HG03060 (cell line): Measurements from ENCODE around the gene RAX2.
"Not testable (repeated sequence)": the region's sequence is repeated elsewhere in the genome, so short reads cannot be mapped to it uniquely, and the experiment has no call there.

Experiments
- ATAC-seq: cut with Tn5 transposase; IDR thresholded peaks from one replicate; pipeline ENCODE4 v1.9.1; 2021; ENCODE audit warnings: low read depth, moderate number of reproducible peaks; ENCODE audit not compliant: unreplicated experiment

Gene RAX2

DNA sequence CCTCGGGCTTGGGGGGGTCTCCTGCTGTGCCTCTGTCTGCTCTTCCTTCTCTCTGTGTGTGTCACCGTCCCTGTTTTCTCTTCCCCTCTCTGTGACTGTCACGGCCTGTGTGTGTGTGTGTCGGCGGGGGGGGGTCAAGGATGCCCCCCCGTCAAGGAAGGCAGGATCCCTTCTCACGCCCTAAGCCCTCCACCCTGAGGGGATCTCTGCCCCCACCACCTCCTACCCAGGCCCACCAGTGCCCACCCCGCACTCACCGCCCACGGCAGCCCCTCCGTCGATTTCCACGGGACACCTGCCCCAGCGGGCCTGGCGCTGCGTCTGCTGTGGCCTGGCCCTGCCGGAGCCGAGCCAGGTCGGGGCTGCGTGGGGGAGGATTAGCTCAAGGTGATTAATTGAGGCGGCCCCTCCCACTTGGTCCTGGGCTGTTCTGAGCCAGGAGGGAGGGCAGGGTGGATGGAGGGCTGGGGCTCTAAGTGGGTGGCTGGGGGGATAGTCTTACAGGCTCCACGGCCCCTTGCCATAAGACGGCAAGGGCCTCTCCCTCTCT, at the start of gene RAX2:
TSS of gene RAX2 (minus strand) at position 323 of the 550 bp plus-strand sequence. CDS start 486 bp downstream, outside the sequence.
- no peak for ATAC-seq

DNA sequence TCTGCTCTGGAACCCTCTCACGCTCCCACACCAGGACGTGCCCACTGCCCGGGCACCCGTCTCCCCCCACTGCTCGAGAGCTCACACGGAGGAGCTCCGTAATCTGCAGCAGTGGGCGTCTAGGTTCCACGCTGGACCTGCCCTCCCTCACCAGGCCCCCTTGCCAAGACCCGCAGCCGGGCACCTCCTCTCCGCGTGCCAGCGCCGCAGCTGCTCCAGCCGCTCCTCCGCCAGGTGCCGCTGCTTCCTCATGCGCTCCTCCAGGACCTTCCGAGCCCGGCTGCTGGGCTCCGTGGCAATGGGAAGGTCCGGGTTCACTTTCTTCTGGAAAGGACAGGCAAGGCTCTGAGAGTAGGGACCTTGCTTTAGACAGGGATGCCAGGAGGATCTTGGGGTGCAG, 49.1 kb upstream of the RAX2 start:
- ATAC-seq, result no peak

DNA sequence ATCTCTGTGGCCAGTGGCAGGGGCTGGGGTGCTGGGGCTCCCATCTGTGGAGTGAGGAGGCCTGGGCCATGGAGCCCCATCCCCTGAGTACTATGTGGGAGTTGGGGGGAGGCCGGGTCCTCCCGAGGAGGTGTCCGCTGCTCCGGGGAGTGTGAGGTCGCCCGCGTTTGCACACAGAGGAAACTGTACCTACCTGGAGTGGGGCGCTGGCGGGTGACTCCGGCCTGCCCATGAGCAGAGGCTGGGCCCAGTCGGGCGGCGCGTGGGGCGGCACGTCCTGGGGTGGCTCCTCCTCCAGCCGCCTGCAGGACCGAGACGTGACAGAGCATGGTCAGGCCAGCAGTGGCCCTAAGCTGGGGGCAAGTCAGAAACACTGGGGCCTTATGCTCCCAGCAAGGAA, 48.0 kb upstream of the RAX2 start:
- no peak for ATAC-seq

DNA sequence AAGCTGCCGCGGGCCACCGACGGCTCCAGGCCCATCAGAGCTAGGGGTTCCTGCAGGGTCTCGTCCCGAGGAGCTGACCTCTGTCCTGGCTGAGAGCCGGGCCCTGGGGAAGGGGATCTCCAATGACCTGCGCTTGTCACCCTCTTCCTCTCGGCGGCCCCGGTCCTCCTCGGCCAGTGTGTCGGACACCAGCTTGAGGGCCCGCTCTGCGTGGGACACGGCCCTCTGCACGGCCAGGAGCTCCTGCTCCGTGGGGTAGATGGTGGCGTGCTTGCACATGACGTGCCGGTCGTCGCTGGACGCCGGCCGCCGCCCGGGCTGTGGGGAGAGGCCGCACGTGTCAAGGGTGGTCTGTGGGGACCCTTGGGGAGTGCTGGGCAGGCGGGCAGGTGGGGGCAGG, 46.9 kb upstream of the RAX2 start:
- ATAC-seq, result no peak

DNA sequence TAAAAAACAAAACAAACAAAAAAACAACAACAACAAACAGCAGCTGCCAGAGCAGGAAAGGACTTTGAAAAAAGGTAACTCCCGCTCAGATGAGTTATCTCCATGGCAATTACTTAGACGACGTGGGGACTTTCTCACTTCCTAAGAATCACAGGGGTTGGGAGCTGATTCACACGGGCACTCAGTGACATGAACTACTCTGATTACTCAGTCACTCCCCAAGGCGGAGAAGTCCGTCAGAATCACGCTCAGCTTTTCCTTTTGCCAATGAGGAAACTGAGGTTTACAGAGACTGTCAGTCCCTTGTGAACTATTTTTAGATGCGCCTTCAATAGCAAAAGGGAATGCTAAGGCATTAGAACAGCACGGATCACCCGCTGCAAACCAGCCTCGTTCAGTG, 46.4 kb upstream of the RAX2 start:
- no peak for ATAC-seq

DNA sequence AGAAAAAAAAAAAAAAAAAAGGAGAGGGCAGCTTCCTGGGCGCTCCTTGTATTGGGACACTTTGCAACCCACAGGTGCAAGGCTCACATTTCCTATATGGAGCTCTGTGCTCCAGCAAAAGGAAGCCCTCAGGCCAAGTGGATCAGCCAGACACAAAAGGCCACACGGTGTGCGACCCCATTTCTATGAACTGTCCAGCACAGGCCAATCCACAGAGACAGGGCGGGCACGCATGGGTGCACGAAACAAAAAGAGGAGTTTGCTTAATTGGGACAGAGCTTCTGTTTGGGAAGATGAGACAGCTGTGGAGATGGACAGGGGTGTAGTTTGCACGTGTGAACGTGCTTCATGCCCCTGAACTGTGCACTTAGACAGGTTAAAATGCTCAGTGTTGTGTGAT, 45.7 kb upstream of the RAX2 start:
- no peak for ATAC-seq

DNA sequence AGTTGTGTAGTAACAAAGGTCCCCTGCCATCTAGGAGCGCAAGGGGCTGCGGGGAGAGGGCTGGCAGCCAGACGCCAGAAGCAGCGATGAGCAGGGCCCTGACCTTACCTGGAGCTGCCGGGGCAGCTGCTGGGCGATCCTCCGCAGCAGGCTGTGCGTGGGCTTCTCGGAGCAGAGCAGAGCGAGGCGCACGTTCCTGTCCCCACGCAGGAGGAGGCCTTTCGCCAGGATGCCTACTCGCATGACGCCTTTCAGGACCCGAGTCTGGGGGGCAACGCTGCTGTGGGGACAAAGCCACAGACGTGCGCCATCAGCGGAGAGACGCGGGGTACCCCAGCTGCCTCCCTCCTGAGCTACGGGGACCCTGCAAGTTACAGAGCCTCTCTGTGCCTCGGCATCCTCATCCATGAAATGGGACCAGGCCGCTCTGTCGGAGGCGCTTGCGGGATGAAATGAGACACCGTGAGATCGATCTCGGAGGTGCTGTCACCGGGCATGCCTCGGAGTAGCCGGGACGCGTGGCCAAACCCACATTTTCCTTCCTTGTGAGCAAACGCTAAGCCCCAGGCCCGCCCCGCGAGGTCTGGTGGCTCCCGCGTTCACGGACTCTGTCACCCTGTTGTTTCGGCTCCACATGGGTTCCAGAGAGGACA, 44.7 kb upstream of the RAX2 start:
- ATAC-seq, result no peak

DNA sequence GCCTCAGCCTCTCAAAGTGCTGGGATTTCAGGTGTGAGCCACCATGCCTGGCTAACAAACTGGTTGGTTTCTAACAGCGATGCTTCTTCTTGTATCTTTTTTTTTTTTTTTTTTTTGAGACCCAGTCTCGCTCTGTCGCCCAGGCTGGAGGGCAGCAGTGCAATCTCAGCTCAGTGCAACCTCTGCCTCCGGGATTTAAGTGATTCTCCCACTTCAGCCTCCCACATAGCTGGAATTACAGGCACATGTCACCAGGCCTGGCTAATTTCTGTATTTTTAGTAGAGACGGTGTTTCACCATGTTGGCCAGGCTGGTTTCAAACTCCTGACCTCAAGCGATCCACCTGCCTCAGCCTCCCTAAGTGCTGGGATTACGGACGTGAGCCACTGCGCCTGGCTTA, 44.1 kb upstream of the RAX2 start:
- not testable (repeated sequence) for ATAC-seq

DNA sequence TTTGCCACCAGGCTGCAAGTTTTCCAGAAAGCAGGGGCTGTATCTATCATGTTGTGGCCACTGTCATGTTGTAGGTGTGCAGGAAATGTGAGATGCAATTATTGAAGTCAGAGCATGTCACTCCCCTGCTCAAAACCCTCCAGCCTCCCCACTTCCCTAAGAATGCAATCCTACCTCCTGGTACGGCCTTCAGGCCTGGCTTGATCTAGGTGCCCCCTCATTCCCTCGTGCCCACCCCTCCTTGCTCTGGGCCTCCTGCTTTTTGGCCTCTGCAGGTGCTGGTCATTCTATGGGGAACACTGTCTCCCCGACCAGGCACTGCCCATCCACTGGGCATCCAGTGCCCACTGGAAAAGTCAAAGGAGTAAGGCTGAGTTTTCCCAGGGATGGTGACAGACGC, 42.6 kb upstream of the RAX2 start:
- no peak for ATAC-seq

DNA sequence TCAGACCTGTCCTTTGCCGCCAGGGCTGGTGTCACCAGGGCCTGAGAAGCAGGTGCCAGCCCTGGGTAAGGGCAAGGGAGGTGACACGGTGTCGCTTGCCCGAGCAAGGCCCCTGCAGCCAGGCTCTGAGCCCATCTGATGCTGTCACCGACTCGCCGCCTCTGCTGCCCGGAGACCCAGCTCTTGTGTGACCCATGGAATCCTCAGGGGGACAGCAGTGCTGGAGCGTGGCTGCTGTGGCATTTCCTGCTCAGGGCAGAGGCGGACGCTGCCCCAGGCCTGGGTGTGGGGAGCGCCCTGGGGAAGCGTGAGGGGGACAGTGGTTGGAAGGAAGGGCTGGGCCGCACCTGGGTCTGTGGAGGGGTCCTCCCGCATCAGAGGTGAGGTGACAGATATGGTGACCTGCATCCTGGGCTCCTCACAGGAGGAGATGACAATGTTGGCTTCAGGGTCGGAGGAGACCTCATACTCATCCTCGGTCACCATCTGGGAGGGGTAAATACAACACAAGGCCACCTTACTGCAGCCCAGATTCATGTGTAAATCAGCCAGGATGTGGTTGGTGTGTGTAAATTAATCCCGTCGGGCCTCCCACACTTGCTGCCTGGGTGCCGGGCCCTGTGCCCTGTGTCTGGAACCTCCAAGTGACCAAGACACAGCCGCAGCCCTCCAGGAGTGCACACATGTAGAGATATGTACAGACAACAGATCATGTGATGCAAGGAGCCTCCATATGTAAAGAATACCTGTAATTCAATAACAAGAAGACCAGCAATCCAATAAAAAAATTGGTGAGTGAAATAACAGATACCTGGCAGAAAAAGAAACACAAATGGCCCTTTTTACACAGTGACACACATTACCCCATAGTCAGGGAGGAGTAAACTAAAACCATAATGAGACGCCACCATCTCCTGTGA, 41.7 kb upstream of the RAX2 start:
- ATAC-seq, result no peak

DNA sequence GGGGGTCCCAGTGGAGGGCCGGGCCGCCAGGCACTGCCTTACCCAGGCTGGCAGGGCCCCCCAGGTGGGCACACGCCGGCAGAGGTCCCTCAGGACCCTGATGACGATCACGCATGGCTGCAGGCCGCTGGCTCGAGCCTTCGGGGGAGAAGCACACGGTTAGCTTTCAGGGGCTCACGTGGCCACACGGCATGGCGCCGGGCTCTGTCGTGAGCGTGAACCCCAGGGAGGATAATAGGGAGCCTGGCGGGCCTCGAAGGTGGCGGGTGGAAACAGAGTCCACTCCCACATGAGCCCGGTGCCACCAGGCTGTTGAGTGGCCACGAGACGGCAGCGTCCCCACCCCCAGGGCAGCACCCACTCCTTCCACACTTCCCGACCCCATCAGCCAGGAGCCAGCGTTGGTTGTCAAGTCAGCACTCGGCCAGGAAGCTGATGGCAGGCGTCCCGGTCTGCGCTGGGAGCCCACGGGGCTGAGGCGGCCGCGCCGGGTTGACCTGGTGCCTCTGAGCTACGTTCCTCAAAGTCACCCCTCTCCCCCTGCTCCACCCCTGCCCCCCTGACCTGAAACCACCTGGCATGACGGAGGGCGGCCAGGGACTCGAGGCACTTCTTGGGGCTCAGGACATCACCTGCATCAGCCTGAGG, 38.8 kb upstream of the RAX2 start:
- no peak for ATAC-seq

DNA sequence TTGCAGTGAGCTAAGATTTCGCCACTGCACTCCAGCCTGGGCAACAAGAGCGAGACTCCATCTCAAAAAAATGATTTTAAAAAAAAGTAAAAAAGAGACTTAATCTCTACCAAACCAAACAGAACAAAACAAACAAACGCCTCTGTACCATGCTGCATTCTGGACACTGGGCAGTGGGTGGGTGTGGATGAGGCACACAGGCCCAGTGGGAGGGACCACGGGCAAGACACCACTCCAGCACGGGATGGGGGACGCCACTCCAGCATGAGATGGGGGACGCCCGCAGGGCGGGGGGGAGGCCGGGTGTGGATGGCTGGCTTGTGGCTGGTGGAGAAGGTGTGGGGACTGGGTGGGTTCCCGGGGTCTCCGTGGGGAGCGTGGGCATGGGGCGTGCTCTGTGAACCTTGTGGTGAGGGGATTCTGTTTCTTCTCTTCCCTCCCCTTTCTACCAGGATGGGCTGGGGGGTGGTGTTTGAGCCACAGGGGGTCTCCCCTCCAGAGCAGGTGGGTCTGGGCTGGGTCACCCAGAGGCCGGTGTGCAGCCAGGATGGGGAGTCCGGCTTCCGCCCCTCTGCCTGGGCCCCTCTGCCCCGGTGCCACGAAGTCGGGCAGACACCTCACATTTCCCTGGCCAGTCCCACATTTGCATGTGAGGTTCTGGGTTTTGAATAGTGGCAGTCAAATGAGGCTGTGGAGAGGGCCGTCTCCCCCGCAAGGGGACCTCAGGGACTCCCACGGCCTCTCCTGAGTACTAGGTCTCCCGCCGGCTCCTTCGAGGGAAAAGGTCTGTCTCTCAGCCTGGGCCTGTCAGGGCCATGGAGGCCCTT, 38.1 kb upstream of the RAX2 start:
- ATAC-seq, result no peak

DNA sequence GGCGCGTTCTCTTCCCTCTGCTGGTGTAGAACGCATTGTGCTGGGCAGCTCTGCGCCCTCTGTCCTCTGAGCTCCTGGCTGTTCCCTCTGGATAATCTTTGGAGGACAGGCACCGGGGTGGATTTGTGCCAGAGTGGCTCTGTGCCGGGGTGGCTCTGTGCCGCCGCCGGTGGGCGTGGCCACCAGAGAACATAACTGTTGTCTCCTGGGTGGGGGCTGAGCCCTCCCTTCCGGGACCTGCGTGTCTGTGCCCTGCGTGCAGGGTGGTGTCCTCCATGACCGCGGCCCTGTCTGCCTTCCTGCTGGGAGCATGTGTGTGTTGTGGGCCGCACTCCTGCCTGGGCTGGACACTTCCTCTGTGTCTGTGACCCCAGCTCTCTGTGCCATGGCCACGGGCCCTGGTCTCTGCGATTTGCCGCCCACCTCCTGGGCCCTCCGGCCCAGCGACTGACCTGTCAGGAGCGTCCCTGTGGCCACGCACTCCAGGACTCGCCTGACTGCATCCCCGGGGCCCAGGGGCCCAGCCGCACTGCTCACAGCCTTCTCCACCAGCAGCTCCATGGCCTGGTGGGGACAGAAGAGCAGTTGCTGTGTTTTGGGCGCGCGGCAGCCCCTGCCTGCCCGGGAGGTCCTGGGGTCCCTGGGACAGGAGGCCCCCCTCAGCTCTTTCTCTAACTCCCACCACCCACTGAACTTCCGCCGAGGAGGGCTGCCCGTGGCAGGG, 36.6 kb upstream of the RAX2 start:
- no peak for ATAC-seq

DNA sequence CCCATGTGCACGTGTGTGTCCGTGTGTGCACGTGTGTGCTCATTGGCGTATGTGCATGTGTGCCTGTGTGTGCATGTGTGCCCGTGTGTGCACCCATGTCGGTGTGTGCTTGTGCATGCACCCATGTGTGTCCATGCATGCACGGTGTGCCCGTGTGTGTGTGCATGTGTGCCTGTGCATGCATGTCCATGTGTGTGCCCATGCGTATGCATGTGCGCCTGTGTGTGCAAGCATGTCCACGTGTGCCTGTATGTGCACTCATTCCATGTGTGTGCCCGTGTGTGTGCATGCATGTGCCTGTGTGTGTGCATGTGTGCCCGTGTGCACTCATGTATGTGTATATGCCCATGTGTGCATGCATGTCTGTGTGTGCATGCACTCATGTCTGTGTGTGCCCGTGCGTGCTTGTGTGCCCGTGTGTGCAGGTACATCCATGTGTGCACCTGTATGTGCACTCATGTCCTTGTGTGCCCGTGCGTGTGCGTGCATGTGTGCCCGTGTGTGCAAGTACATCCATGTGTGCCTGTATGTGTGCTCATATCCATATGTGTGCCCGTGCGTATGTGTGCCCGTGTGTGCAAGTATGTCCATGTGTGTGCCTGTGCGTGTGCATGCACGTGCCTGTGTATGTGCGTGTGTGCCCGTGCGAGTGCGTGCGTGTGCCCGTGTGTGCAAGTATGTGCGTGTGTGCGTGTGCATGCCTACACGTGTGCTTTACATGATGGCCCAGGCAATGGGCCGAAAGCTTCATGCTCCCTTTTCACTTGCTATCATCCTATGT, 35.7 kb upstream of the RAX2 start:
- ATAC-seq, result no peak

DNA sequence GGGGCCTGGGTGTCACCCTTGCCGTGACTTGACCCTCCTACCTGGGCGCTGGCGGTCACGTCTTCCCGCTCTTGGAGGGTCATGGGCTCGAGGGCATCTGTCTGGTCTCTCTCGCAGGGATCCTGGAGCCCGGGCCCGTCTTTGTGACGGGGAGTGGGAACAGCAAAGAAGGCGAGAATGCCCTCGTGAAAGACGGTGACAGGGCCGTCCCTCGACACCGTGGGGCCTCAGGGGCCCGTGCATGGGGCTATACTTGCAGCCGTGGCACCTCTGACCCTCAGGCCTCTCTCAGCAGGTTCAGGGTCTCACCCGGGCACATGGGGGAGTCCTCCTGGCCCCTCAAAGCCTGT, 35.1 kb upstream of the RAX2 start:
- no peak for ATAC-seq

DNA sequence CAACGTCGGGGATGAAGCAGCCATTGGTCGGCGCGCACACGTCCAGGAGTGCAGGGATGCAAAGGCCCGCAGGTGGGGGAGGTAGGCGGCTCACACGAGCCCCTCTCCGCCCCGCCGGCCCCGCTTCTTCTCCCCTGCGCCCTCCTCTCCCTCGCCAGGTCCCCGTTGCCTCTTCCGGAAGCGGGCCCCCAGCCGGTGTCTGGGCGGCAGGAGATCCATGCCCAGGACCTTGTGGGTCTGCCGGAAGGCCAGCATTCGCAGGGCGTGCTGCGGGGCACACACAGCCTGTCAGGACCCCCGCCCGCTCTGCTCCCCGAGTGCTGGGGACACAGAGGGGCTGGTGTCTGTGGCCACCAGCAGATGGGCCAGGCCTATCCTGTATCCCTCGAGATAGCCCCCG, 33.8 kb upstream of the RAX2 start:
- no peak for ATAC-seq

DNA sequence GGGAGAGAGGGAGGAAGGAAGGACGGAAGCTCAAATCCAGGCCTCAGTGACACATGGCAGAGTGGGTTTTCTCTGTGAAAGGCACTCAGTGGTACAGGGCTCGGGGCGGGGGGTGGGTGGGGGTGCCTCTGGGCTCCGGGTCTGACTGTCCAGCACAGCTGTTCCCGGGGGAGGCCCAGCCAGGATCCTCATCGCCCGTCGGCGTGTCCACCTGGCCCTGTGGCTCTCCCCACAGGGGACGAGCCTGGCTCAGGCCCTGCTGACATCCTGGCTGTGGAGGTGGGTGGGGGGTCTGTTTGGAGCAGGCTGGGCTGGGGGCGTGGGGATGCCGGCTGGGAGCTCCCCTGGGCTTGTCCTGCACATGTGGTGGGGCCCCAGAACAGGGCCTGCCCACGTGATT, 32.4 kb upstream of the RAX2 start:
- no peak for ATAC-seq

DNA sequence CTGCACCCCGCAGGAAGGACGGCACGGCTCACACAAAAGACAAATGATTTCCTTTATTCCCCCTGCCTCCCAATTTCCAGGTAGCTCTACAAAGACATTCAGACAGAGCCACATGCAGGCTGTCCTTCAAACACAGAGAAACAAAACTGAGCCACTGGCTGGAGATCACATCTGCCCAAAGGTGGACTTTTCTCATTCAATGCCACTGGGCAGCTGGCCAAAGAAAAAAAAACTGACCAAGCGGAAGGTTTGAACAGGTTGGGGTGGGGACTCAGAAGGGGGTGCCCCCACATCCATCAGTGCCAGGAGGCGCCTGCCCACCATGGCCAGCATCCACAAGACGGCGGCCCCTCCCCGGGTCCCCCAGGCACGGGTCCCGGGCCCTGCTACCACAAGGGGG, 32.0 kb upstream of the RAX2 start:
- no peak for ATAC-seq
